ENCODE data around the gene TP53BP1.

DNA sequence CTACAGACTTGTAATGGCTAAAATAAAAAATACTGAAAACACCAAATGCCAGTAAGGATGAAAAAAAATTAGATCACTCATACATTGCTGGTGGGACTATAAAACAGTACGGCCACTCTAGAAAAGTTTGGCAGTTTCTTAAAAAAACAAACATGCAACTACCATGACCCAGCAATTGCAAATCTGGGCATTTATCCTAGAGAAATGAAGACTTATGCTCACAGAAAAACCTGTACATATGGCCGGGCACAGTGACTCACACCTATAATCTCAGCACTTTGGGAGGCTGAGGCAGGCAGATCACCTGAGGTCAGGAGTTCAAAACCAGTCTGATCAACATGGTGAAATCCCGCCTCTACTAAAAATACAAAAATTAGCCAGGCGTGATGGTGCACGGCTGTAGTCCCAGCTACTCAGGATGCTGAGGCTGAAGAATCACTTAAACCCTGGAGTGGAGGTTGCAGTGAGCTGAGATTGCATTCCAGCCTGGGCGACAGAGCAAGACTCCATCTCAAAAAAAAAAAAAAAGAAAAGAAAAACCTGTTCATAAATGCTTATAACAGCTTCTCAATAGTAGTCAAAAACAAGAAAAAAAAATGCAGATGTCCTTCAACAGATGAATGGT lies 5.6 kb downstream of the TP53BP1 start:
- TF ChIP-seq, protein P1, sequence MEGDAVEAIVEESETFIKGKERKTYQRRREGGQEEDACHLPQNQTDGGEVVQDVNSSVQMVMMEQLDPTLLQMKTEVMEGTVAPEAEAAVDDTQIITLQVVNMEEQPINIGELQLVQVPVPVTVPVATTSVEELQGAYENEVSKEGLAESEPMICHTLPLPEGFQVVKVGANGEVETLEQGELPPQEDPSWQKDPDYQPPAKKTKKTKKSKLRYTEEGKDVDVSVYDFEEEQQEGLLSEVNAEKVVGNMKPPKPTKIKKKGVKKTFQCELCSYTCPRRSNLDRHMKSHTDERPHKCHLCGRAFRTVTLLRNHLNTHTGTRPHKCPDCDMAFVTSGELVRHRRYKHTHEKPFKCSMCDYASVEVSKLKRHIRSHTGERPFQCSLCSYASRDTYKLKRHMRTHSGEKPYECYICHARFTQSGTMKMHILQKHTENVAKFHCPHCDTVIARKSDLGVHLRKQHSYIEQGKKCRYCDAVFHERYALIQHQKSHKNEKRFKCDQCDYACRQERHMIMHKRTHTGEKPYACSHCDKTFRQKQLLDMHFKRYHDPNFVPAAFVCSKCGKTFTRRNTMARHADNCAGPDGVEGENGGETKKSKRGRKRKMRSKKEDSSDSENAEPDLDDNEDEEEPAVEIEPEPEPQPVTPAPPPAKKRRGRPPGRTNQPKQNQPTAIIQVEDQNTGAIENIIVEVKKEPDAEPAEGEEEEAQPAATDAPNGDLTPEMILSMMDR (conservative IDR thresholded peaks at IDR 0.05; ENCODE audit: low read length), result no peak
- no peak for TF ChIP-seq EZH2phosphoT487 (IDR thresholded peaks at IDR 0.05; ENCODE audit: borderline replicate concordance)
